SK-N-SH (cell line): ENCODE measurements around the gene CFDP1. TPM values are rescaled to one million over a fixed set of nuclear protein-coding genes. Genes with fewer than 3 reads are reported as not detected.

Experiments used
- CTCF ChIA-PET: fragments of 300-600, 350-600 bp; formaldehyde crosslinking; extraction: SDS; loops from one replicate; lab custom pipeline; 2021; lab: Yijun Ruan, JAX
- POLR2A ChIA-PET: fragments of 350-600 bp; sonication (Branson Sonifier 250); formaldehyde crosslinking; extraction: SDS; loops from one replicate; lab custom pipeline; 2020; ENCODE audit warnings: antibody characterized with exemption, inconsistent platforms; lab: Yijun Ruan, JAX
- DNase-seq: peaks from one replicate; pipeline ENCODE4 v3.0.0; 2012
- H2AFZ ChIP-seq: fragments of 200-600 bp; sonication (generic); 2 replicates; pipeline ENCODE4 v1.8.1; 2016; ENCODE audit warnings: antibody characterized with exemption, mild to moderate bottlenecking, low read depth
- H3F3A ChIP-seq: fragments of 200-600 bp; sonication (generic); replicated peaks from 2 replicates; pipeline ENCODE3; 2016; ENCODE audit warnings: antibody characterized with exemption, mild to moderate bottlenecking; ENCODE audit not compliant: insufficient read depth
- H3K27ac ChIP-seq, 2 experiments: fragments of 200-500 bp in 1 of 2; fragments of 200-600 bp in 1 of 2; sonication (Bioruptor generic) in 1 of 2; sonication (generic), shearing (Covaris generic) in 1 of 2; 2 replicates each; pipeline versions ENCODE4 v1.5.1 to v1.6.1; 2014 to 2016; ENCODE audit warnings: low read depth in 2 of 2, inconsistent platforms in 1 of 2, low read length in 1 of 2, mild to moderate bottlenecking in 1 of 2, mixed read lengths in 1 of 2
- H3K27me3 ChIP-seq: fragments of 200-600 bp; sonication (generic), shearing (Covaris generic); 2 replicates; pipeline ENCODE4 v1.6.1; 2016; ENCODE audit warnings: mixed run types; ENCODE audit not compliant: insufficient read depth
- H3K36me3 ChIP-seq, 2 experiments: fragments of 200-500 bp in 1 of 2; fragments of 200-600 bp in 1 of 2; sonication (Bioruptor generic) in 1 of 2; sonication (generic) in 1 of 2; replicated peaks in 1 of 2; 2 replicates each; pipeline versions ENCODE3 to v1.5.1; 2014 to 2016; ENCODE audit warnings: low read length in 1 of 2, mild to moderate bottlenecking in 1 of 2; ENCODE audit not compliant: insufficient read depth in 2 of 2, control insufficient read depth in 1 of 2
- H3K4me1 ChIP-seq, 2 experiments: fragments of 200-500 bp in 1 of 2; fragments of 200-600 bp in 1 of 2; sonication (Bioruptor generic) in 1 of 2; sonication (generic), shearing (Covaris generic) in 1 of 2; 2 replicates each; pipeline versions ENCODE4 v1.5.1 to v1.6.1; 2014 to 2016; ENCODE audit warnings: low read depth in 1 of 2, low read length in 1 of 2, mixed run types in 1 of 2; ENCODE audit not compliant: insufficient read depth in 2 of 2, control insufficient read depth in 1 of 2
- H3K4me2 ChIP-seq: fragments of 200-600 bp; sonication (generic), shearing (Covaris generic); 2 replicates; pipeline ENCODE4 v1.6.1; 2017; ENCODE audit warnings: mixed run types
- H3K4me3 ChIP-seq, 2 experiments: fragments of 200-500 bp in 1 of 2; fragments of 200-600 bp in 1 of 2; sonication (Bioruptor generic) in 1 of 2; sonication (generic), shearing (Covaris generic) in 1 of 2; 2 replicates each; pipeline versions ENCODE4 v1.5.1 to v1.8.1; 2014 to 2016; ENCODE audit warnings: low read depth in 2 of 2, inconsistent platforms in 1 of 2, low read length in 1 of 2, mild to moderate bottlenecking in 1 of 2, mixed read lengths in 1 of 2, moderate library complexity in 1 of 2
- H3K79me2 ChIP-seq: fragments of 200-600 bp; sonication (generic); 2 replicates; pipeline ENCODE4 v1.8.1; 2017; ENCODE audit warnings: mild to moderate bottlenecking; ENCODE audit not compliant: insufficient read depth
- H3K9ac ChIP-seq: fragments of 200-600 bp; sonication (generic); 2 replicates; pipeline ENCODE4 v1.6.1; 2017; ENCODE audit warnings: mixed run types
- H3K9me2 ChIP-seq: fragments of 200-600 bp; sonication (generic); 2 replicates; pipeline ENCODE4 v1.6.1; 2017; ENCODE audit warnings: mixed run types
- H3K9me3 ChIP-seq: fragments of 200-600 bp; sonication (generic); 2 replicates; pipeline ENCODE4 v1.6.1; 2017; ENCODE audit warnings: mixed run types, mild to moderate bottlenecking, moderate library complexity
- H4K20me1 ChIP-seq: fragments of 200-600 bp; sonication (generic); 2 replicates; pipeline ENCODE4 v1.6.1; 2017; ENCODE audit warnings: mild to moderate bottlenecking, mixed run types; ENCODE audit not compliant: insufficient read depth
- CHD2 ChIP-seq: fragments of 150-350 bp; IDR thresholded peaks from 2 replicates; pipeline ENCODE4 v1.6.1; 2018; ENCODE audit warnings: low read length; ENCODE audit not compliant: partially characterized antibody
- EP300 ChIP-seq, 2 experiments: IDR thresholded peaks; 2 replicates each; pipeline versions ENCODE4 v1.4.0 to v1.6.1; 2012; ENCODE audit warnings: borderline replicate concordance in 1 of 2, low read depth in 1 of 2, low read length in 1 of 2
- EZH2phosphoT487 ChIP-seq: fragments of 200-600 bp; sonication (generic); IDR thresholded peaks from 2 replicates; pipeline ENCODE4 v1.6.1; 2017; ENCODE audit warnings: low read depth, mixed run types, mild to moderate bottlenecking, antibody characterized with exemption, moderate library complexity, borderline replicate concordance
- FOXM1 ChIP-seq: IDR thresholded peaks from 2 replicates; pipeline ENCODE4 v1.4.0; 2012; ENCODE audit warnings: low read depth, mild to moderate bottlenecking
- GABPA ChIP-seq: IDR thresholded peaks from 2 replicates; pipeline ENCODE4 v1.4.0; 2012; ENCODE audit warnings: low read depth, mild to moderate bottlenecking
- GATA2 ChIP-seq: sonication (generic); formaldehyde crosslinking; IDR thresholded peaks from 2 replicates; pipeline ENCODE4 v1.5.0; 2020; ENCODE audit warnings: mild to moderate bottlenecking, missing genetic modification reagents
- IRF3 ChIP-seq: fragments of 150-350 bp; IDR thresholded peaks from 2 replicates; pipeline ENCODE4 v1.6.1; 2016; ENCODE audit warnings: mild to moderate bottlenecking, low read depth, low read length
- MAX ChIP-seq: IDR thresholded peaks from 2 replicates; pipeline ENCODE4 v1.4.0; 2012; ENCODE audit warnings: low read depth
- MEF2A ChIP-seq: IDR thresholded peaks from 2 replicates; pipeline ENCODE4 v1.4.0; 2012; ENCODE audit warnings: low read depth, borderline replicate concordance
- POLR2AphosphoS5 ChIP-seq: IDR thresholded peaks from 2 replicates; pipeline ENCODE4 v1.6.1; 2012; ENCODE audit warnings: low read depth, low read length
- RCOR1 ChIP-seq: fragments of 150-350 bp; IDR thresholded peaks from 2 replicates; pipeline ENCODE4 v1.6.1; 2017; ENCODE audit warnings: antibody characterized with exemption, low read length
- REST ChIP-seq: IDR thresholded peaks from 2 replicates; pipeline ENCODE4 v1.6.1; 2012; ENCODE audit warnings: mild to moderate bottlenecking, low read depth, low read length, moderate library complexity
- RFX5 ChIP-seq: IDR thresholded peaks from 2 replicates; pipeline ENCODE4 v1.6.1; 2012; ENCODE audit warnings: mild to moderate bottlenecking, improper control_type of control experiment, low read length
- RXRA ChIP-seq: IDR thresholded peaks from 2 replicates; pipeline ENCODE4 v1.4.0; 2012; ENCODE audit warnings: low read depth, mild to moderate bottlenecking, borderline replicate concordance
- SMC3 ChIP-seq: IDR thresholded peaks from 2 replicates; pipeline ENCODE4 v1.6.1; 2012; ENCODE audit warnings: low read depth, low read length, improper control_type of control experiment
- USF1 ChIP-seq: IDR thresholded peaks from 2 replicates; pipeline ENCODE4 v1.4.0; 2012; ENCODE audit warnings: low read depth, borderline replicate concordance
- ZBTB33 ChIP-seq: IDR thresholded peaks from 2 replicates; pipeline ENCODE4 v1.4.0; 2012; ENCODE audit warnings: low read depth, borderline replicate concordance
- whole genome bisulfite sequencing: methylation state at CpG from one replicate; pipeline ENCODE4 v1.1.6; 2017; ENCODE audit warnings: low lambda C conversion rate; 5-methylcytosine and 5-hydroxymethylcytosine counted together
- polyA plus RNA-seq, 3 experiments: library from polyadenylated mRNA; depleted of rRNA; stranded (reverse); fragments of >200 nt; gene quantifications; 2 replicates each; pipeline ENCODE4 v1.2.3, GENCODE V29; 2012

The CFDP1 gene
- polyA plus RNA-seq, 1 of the 3 experiments (the other 2 are of a cell fraction) = 46.0 TPM

GRCh38 chr16:75248142-75248535, 185.2 kb downstream of the CFDP1 start:
- H4K20me1 ChIP-seq = peaks cover 60% of the 10 kb centered on the region
- H2AFZ ChIP-seq = no peak overlapping the region
- peak overlapping the region; percentile 98; the same call in 1 of the 2 replicates for H3K9ac ChIP-seq
- TF ChIP-seq RXRA (no peak), EP300 (IDR thresholded peaks at IDR 0.05; ENCODE audit: borderline replicate concordance in 1 of 2, low read depth in 1 of 2, low read length in 1 of 2) (no peak), MEF2A (no peak), EZH2phosphoT487 (no peak), POLR2AphosphoS5 (no peak), REST (no peak), RCOR1 (no peak), GABPA (no peak), IRF3 (no peak), CHD2 (no peak), SMC3 (no peak), GATA2 (CRISPR knock-in tag) (no peak), FOXM1 (no peak), MAX (no peak), RFX5 (no peak), ZBTB33 (no peak), USF1 (no peak)
- TF ChIP-seq, all 33 proteins: peak for 0
- WGBS = 91% methylated on average over 10 of the region's 13 CpGs
- ChIA-PET CTCF (interaction anchor here (1.4 to 3.1 kb wide), 2 partner anchors 14 to 137 kb away, joined by 3 to 25 read pairs; no protein-coding TSS in a partner anchor), POLR2A (no interaction called here)
- Histone ChIP-seq H3K9me2 (no peaks in the 10 kb centered on the region), H3K27me3 (no peaks in the 10 kb centered on the region), H3K4me1 (peaks cover 72 to 73% of the 10 kb centered on the region in 2 experiments), H3K79me2 (peaks cover 94% of the 10 kb centered on the region), H3K4me2 (peak overlapping the region; percentile 81; the same call in 1 of the 2 replicates), H3F3A (peaks cover 30% of the 10 kb centered on the region), H3K9me3 (no peaks in the 10 kb centered on the region), H3K36me3 (peaks cover 0 to 3% of the 10 kb centered on the region in 2 experiments), H3K4me3 (no peak overlapping the region), H3K27ac (peak overlapping the region in 1 of 2 experiments; percentile 98; a peak in 2 of 4 replicates)
- no peak for DNase-seq
